PC-9 (cell line): ENCODE results near the gene TRIM7. TPM values are rescaled to one million over a fixed set of nuclear protein-coding genes. Genes with fewer than 3 reads are reported as not detected.

ENCODE experiments used
- BruUV-seq: library from RNA; stranded (reverse); fragments of 400-500 nt; replicated peaks from 2 replicates; lab custom pipeline; 2021; lab: Mats Ljungman, UMichigan
- CTCF ChIA-PET: fragments of 300-600 bp; sonication (Branson Sonifier 250); formaldehyde crosslinking; loops from one replicate; lab custom pipeline; 2022; ENCODE audit warnings: antibody characterized with exemption; lab: Charles Lee
- POLR2A ChIA-PET: fragments of 300-600 bp; sonication (Branson Sonifier 250); formaldehyde crosslinking; loops from one replicate; lab custom pipeline; 2022; ENCODE audit warnings: antibody characterized with exemption; ENCODE audit not compliant: unreplicated experiment; lab: Charles Lee
- DNase-seq, 2 experiments: peaks; one replicate each; pipeline versions ENCODE4 v3.0.0 to v3.0.0-alpha.2; 2015 to 2022; ENCODE audit warnings: mixed read lengths in 1 of 2
- H2AFZ ChIP-seq: fragments of 200-600 bp; sonication (generic); 2 replicates; pipeline ENCODE4 v1.8.1; 2017; ENCODE audit warnings: antibody characterized with exemption
- H3F3A ChIP-seq: fragments of 200-600 bp; sonication (generic); 2 replicates; pipeline ENCODE4 v1.8.1; 2017; ENCODE audit warnings: antibody characterized with exemption, mild to moderate bottlenecking, low read depth; ENCODE audit not compliant: insufficient read depth
- H3K27ac ChIP-seq: fragments of 200-600 bp; sonication (generic); 2 replicates; pipeline ENCODE4 v1.6.1; 2016; ENCODE audit warnings: mixed run types
- H3K27me3 ChIP-seq: fragments of 200-600 bp; sonication (generic); 2 replicates; pipeline ENCODE4 v1.6.1; 2016; ENCODE audit warnings: low read depth, mixed run types; ENCODE audit not compliant: insufficient read depth
- H3K36me3 ChIP-seq: fragments of 200-600 bp; sonication (generic); 2 replicates; pipeline ENCODE4 v1.6.1; 2016; ENCODE audit warnings: low read depth, mixed run types
- H3K4me1 ChIP-seq: fragments of 200-600 bp; sonication (generic); replicated peaks from 2 replicates; pipeline ENCODE4 v1.6.1; 2016; ENCODE audit warnings: mixed run types; ENCODE audit not compliant: insufficient read depth
- H3K4me2 ChIP-seq: fragments of 200-600 bp; sonication (generic); 2 replicates; pipeline ENCODE4 v1.6.1; 2017; ENCODE audit warnings: mixed run types
- H3K4me3 ChIP-seq: fragments of 200-600 bp; sonication (generic); 2 replicates; pipeline ENCODE4 v1.6.1; 2016; ENCODE audit warnings: mixed run types
- H3K79me2 ChIP-seq: fragments of 200-600 bp; sonication (generic); 2 replicates; pipeline ENCODE4 v1.6.1; 2017; ENCODE audit warnings: low read depth, mixed run types
- H3K9me2 ChIP-seq: fragments of 200-600 bp; sonication (generic); 2 replicates; pipeline ENCODE4 v1.8.1; 2017; ENCODE audit warnings: mild to moderate bottlenecking; ENCODE audit not compliant: insufficient read depth
- H3K9me3 ChIP-seq: fragments of 200-600 bp; sonication (generic); 2 replicates; pipeline ENCODE4 v1.8.1; 2016; ENCODE audit warnings: low read depth; ENCODE audit not compliant: insufficient read depth
- H4K20me1 ChIP-seq: fragments of 200-600 bp; sonication (generic); 2 replicates; pipeline ENCODE4 v1.8.1; 2017; ENCODE audit not compliant: insufficient read depth
- EZH2 ChIP-seq: fragments of 200-600 bp; sonication (generic); IDR thresholded peaks from 2 replicates; pipeline ENCODE4 v1.8.0; 2017; ENCODE audit warnings: antibody characterized with exemption, low read depth
- intact Hi-C: fragments of 100-400 bp; cut with micrococcal nuclease; formaldehyde crosslinking; loops from one replicate; pipeline ENCODE4 v1.10.0; 2022; ENCODE audit not compliant: unreplicated experiment
- total RNA-seq: library from RNA; stranded (reverse); gene quantifications from 2 replicates; pipeline ENCODE4 v1.2.3, GENCODE V29; 2021
- TF ChIP-seq, protein P1 (sequence below): fragments of 200-600 bp; sonication (generic); conservative IDR thresholded peaks from 2 replicates; pipeline ENCODE4 v1.6.1; 2017; ENCODE audit warnings: mixed run types, antibody characterized with exemption, mild to moderate bottlenecking, moderate library complexity

Gene TRIM7
- total RNA-seq, 1 experiment from 2014 or later = 9.2 TPM

DNA sequence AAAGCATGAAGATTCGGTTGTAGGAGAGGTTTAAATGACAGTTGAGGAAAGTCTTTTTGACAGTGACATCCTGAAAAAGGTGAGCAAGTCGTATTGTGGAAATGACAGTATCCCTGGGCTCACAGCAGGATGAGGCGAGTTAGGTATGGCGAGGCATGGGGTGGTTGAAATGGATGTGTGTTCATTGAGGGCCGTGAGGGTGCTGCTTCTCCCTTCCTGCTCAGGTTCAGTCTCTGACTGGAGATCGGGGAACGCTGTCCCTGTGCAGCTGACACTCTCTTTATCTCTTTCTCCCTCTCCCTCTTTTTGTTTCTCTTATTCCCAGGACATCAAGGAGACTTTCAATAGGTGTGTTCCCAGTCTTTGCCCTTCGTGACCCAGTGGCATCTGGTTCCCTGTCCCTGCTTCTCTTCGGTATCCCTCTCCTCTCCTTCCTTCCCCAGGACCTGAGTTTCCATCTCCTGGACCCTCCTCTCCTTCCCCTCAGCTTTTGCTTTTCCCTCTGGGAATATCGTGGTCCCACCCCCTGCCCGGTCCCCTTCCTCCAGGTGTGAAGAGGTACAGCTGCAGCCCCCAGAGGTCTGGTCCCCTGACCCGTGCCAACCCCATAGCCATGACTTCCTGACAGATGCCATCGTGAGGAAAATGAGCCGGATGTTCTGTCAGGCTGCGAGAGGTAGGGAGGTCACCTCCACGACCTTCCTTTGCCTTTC, 28.2 kb upstream of the TRIM7 start:
- BruUV-seq = no TSS peak
- POLR2A ChIA-PET = interaction anchor here (0.5 to 0.6 kb wide), 2 partner anchors 12 to 22 kb away, joined by 4 to 10 read pairs; no protein-coding TSS in a partner anchor
- Histone ChIP-seq H3K4me2 (no peak overlapping the region), H3K27me3 (no peaks in the 10 kb centered on the region), H3K4me3 (no peak overlapping the region), H3K4me1 (no peaks in the 10 kb centered on the region), H4K20me1 (peaks cover 33% of the 10 kb centered on the region), H3K36me3 (peaks cover 30% of the 10 kb centered on the region), H3F3A (peaks cover 65% of the 10 kb centered on the region), H2AFZ (no peak overlapping the region), H3K27ac (no peak overlapping the region), H3K9me3 (no peaks in the 10 kb centered on the region), H3K79me2 (peaks cover 10% of the 10 kb centered on the region), H3K9me2 (no peaks in the 10 kb centered on the region)
- TF ChIP-seq, protein P1, sequence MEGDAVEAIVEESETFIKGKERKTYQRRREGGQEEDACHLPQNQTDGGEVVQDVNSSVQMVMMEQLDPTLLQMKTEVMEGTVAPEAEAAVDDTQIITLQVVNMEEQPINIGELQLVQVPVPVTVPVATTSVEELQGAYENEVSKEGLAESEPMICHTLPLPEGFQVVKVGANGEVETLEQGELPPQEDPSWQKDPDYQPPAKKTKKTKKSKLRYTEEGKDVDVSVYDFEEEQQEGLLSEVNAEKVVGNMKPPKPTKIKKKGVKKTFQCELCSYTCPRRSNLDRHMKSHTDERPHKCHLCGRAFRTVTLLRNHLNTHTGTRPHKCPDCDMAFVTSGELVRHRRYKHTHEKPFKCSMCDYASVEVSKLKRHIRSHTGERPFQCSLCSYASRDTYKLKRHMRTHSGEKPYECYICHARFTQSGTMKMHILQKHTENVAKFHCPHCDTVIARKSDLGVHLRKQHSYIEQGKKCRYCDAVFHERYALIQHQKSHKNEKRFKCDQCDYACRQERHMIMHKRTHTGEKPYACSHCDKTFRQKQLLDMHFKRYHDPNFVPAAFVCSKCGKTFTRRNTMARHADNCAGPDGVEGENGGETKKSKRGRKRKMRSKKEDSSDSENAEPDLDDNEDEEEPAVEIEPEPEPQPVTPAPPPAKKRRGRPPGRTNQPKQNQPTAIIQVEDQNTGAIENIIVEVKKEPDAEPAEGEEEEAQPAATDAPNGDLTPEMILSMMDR = no peak
- no peak for TF ChIP-seq EZH2
- intact Hi-C loops = no loop called here
- DNase-seq = no peak
- CTCF ChIA-PET = no interaction called here

DNA sequence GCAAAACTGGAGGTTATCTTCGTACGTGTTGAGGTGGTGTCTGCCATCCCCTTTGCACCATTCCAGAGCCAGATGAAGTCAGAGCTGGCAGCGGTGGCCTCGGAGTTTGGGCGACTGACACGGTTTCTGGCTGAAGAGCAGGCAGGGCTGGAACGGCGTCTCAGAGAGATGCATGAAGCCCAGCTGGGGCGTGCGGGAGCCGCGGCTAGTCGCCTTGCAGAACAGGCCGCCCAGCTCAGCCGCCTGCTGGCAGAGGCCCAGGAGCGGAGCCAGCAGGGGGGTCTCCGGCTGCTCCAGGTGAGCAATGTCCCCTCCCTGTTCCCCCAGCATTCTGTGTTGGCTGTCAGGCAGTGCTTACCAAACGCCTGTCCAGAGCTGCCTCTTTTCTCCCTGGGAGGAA, 27.6 kb upstream of the TRIM7 start:
- intact Hi-C loops = no loop called here
- Histone ChIP-seq H3K9me2 (no peaks in the 10 kb centered on the region), H3F3A (peaks cover 58% of the 10 kb centered on the region), H3K27me3 (no peaks in the 10 kb centered on the region), H3K9me3 (no peaks in the 10 kb centered on the region), H3K36me3 (peaks cover 25% of the 10 kb centered on the region), H2AFZ (no peak overlapping the region), H3K79me2 (peaks cover 7% of the 10 kb centered on the region), H3K27ac (no peak overlapping the region), H3K4me2 (no peak overlapping the region), H3K4me1 (no peaks in the 10 kb centered on the region), H4K20me1 (peaks cover 27% of the 10 kb centered on the region), H3K4me3 (no peak overlapping the region)
- DNase-seq = no peak
- no TSS peak for BruUV-seq
- ChIA-PET CTCF (no interaction called here), POLR2A (no interaction called here)
- TF ChIP-seq EZH2 = no peak
- TF ChIP-seq, protein P1 = no peak

DNA sequence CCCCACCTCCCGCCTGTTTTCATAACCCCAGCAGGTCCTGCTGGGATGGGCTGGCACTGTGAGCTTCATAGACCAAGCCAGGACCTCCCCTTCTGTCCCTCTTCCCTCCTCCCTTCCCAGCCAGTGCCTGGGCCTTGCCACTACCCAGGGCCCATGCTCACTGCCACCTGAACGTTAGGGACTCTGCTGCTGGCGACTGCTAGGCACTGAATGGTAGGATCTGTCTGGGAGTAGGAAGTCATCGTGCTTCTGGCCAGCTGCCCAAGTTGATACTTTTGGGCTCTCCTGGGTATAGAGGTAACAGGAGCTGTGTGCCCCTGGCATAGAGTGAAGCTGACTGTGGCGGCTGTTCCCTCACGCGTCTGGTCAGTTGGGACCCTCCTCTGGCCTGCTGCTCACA, 26.4 kb upstream of the TRIM7 start:
- Histone ChIP-seq H3K79me2 (peaks cover 16% of the 10 kb centered on the region), H3K4me3 (no peak overlapping the region), H3F3A (peaks cover 47% of the 10 kb centered on the region), H3K4me2 (no peak overlapping the region), H3K9me2 (no peaks in the 10 kb centered on the region), H3K9me3 (no peaks in the 10 kb centered on the region), H3K36me3 (peaks cover 29% of the 10 kb centered on the region), H2AFZ (no peak overlapping the region), H3K4me1 (no peaks in the 10 kb centered on the region), H4K20me1 (peaks cover 15% of the 10 kb centered on the region; the same call in 1 of the 2 replicates), H3K27ac (no peak overlapping the region), H3K27me3 (no peaks in the 10 kb centered on the region)
- no peak for DNase-seq
- intact Hi-C loops = no loop called here
- no TSS peak for BruUV-seq
- ChIA-PET POLR2A (no interaction called here), CTCF (no interaction called here)
- TF ChIP-seq, protein P1 = no peak
- TF ChIP-seq EZH2 = no peak
